ENCODE measurements around the gene TP73.

DNA sequence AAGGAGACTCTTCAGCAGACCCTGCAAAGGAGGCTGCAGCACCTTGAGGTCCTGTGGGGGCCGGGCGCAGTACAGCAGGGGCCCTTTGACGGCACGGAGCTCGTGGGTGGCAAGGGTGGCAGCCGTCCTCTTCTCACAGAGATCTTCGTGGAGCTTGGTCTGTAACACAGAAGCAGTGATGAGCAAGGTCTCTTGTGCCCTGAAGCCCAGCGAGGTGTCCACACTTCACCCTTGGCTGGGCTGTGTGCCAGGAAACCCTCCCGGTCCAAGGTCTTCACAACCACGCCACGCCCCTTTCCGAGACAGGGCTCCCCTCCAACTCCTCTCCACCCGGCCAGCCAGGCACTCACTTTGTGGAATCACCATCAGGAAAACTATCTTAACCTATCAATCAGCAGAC is 132.7 kb downstream of the TP73 start:
- TF ChIP-seq, protein P1, sequence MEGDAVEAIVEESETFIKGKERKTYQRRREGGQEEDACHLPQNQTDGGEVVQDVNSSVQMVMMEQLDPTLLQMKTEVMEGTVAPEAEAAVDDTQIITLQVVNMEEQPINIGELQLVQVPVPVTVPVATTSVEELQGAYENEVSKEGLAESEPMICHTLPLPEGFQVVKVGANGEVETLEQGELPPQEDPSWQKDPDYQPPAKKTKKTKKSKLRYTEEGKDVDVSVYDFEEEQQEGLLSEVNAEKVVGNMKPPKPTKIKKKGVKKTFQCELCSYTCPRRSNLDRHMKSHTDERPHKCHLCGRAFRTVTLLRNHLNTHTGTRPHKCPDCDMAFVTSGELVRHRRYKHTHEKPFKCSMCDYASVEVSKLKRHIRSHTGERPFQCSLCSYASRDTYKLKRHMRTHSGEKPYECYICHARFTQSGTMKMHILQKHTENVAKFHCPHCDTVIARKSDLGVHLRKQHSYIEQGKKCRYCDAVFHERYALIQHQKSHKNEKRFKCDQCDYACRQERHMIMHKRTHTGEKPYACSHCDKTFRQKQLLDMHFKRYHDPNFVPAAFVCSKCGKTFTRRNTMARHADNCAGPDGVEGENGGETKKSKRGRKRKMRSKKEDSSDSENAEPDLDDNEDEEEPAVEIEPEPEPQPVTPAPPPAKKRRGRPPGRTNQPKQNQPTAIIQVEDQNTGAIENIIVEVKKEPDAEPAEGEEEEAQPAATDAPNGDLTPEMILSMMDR (IDR thresholded peaks at IDR 0.05), result no peak
- TF ChIP-seq EZH2 (IDR thresholded peaks at IDR 0.05; ENCODE audit: borderline replicate concordance, insufficient read depth, low read depth, low read length, poor library complexity, severe bottlenecking), result no peak

Measured in B cell (primary cell).